BE2C (cell line): Measurements from ENCODE around the gene SPDEF.

ENCODE experiments used
- DNase-seq: peaks from one replicate; pipeline ENCODE4 v3.0.0-alpha.2; 2020
- H3K27me3 ChIP-seq: fragments of 250-450 bp; sonication (Bioruptor Pico); 2 replicates; pipeline ENCODE4 v1.5.1; 2020; ENCODE audit warnings: mild to moderate bottlenecking
- H3K36me3 ChIP-seq: fragments of 250-450 bp; sonication (Bioruptor Pico); 2 replicates; pipeline ENCODE4 v1.5.1; 2020; ENCODE audit warnings: mild to moderate bottlenecking
- H3K4me1 ChIP-seq: fragments of 250-450 bp; sonication (Bioruptor Pico); 2 replicates; pipeline ENCODE4 v1.5.1; 2020
- H3K4me3 ChIP-seq: 2 replicates; pipeline ENCODE4 v1.5.1; 2011; ENCODE audit warnings: low read depth, low read length
- H3K9me3 ChIP-seq: fragments of 250-450 bp; sonication (Bioruptor Pico); 2 replicates; pipeline ENCODE4 v1.5.1; 2020
- TF ChIP-seq, protein P1 (sequence below): IDR thresholded peaks from 2 replicates; pipeline ENCODE4 v1.5.1; 2012; ENCODE audit warnings: mild to moderate bottlenecking, low read depth, low read length

The SPDEF gene

DNA sequence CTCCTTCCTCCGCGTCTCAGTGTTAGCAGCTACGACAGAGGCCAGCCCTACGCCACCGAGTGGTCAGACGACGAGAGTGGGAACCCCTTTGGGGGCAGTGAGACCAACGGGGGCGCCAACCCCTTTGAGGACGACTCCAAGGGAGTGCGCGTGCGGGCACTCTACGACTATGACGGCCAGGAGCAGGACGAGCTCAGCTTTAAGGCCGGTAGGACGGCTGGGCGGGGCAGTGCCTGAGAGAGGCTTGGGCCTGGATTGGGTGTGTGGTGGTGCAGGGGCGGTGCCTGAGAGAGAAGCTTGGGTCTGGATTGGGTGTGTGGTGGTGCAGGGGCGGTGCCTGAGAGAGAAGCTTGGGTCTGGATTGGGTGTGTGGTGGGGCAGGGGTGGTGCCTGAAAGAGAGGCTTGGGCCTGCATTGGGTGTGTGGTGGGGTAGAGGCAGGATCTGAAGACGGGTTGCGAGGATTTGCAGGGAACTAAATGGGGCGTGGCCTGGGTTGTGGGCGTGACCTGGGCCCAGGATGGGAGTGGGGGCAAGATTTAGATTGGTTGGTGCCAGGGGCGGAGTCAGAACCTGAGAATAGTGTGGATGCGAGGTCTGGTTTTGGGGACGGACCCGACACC is 24.4 kb downstream of the SPDEF start:
- peak; percentile 57 for DNase-seq
- H3K4me1 ChIP-seq, result peaks cover 1% of the 10 kb centered on the region
- H3K27me3 ChIP-seq, result no peaks in the 10 kb centered on the region
- H3K9me3 ChIP-seq, result no peaks in the 10 kb centered on the region
- TF ChIP-seq, protein P1, sequence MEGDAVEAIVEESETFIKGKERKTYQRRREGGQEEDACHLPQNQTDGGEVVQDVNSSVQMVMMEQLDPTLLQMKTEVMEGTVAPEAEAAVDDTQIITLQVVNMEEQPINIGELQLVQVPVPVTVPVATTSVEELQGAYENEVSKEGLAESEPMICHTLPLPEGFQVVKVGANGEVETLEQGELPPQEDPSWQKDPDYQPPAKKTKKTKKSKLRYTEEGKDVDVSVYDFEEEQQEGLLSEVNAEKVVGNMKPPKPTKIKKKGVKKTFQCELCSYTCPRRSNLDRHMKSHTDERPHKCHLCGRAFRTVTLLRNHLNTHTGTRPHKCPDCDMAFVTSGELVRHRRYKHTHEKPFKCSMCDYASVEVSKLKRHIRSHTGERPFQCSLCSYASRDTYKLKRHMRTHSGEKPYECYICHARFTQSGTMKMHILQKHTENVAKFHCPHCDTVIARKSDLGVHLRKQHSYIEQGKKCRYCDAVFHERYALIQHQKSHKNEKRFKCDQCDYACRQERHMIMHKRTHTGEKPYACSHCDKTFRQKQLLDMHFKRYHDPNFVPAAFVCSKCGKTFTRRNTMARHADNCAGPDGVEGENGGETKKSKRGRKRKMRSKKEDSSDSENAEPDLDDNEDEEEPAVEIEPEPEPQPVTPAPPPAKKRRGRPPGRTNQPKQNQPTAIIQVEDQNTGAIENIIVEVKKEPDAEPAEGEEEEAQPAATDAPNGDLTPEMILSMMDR, result no peak
- H3K36me3 ChIP-seq, result no peaks in the 10 kb centered on the region
- no peak overlapping the region for H3K4me3 ChIP-seq

DNA sequence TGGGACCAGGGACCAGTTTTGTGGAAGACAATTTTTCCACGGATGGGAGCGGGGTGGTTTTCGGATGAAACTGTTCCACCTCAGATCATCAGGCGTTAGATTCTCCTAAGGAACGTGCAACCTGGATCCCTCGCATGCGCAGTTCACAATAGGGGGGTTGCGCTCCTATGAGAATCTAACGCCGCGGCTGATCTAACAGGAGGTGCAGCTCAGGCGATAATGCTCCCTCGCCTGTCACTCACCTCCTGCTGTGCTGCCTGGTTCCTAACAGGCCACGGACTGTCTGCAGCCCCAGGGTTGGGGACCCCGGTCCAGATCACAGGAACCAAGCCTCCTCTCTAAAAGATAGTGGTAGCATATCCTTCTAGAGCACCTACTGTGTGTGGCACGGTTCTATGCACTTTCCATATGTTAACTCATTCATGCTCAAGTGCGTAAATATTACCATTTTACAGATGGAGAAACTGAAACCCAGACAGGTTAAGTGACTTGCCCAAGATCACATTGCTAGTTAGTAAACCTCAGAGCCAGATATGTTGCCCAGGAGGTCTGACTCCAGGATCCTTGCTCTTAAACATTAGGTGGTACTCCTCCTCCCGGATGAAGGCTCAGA is 25.3 kb downstream of the SPDEF start:
- no peak overlapping the region for H3K4me3 ChIP-seq
- TF ChIP-seq, protein P1, result no peak
- H3K4me1 ChIP-seq, result peaks cover 5% of the 10 kb centered on the region
- no peak for DNase-seq
- H3K36me3 ChIP-seq, result no peaks in the 10 kb centered on the region
- H3K9me3 ChIP-seq, result no peaks in the 10 kb centered on the region
- no peaks in the 10 kb centered on the region for H3K27me3 ChIP-seq

DNA sequence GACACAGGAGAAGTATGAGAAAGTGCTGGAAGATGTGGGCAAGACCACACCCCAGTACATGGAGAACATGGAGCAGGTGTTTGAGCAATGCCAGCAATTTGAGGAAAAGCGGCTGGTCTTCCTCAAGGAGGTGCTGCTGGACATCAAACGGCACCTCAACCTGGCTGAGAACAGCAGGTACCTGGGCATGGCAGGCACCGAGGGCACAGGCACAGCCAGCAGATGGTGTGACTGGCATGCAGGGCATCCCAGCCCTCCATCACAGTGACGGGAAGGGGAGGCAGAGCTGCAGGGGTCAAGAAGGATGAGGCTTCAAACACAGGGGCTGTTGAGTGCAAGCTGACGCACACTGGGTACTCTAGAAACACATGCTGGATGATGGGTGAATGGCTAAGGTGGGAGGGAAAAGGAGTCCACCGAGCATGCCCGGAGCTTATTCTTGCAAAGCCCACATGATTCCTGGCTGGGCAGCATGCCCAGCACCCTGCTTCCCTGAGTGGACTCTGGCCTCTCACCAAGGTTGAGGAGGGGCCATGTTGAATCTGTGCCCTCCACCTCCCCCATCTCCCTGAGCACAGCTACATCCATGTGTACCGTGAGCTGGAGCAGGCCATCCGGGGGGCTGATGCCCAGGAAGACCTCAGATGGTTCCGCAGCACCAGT is 26.3 kb downstream of the SPDEF start:
- TF ChIP-seq, protein P1, result no peak
- no peak for DNase-seq
- Histone ChIP-seq H3K36me3 (no peaks in the 10 kb centered on the region), H3K27me3 (no peaks in the 10 kb centered on the region), H3K4me3 (no peak overlapping the region), H3K4me1 (peaks cover 5% of the 10 kb centered on the region), H3K9me3 (no peaks in the 10 kb centered on the region)

DNA sequence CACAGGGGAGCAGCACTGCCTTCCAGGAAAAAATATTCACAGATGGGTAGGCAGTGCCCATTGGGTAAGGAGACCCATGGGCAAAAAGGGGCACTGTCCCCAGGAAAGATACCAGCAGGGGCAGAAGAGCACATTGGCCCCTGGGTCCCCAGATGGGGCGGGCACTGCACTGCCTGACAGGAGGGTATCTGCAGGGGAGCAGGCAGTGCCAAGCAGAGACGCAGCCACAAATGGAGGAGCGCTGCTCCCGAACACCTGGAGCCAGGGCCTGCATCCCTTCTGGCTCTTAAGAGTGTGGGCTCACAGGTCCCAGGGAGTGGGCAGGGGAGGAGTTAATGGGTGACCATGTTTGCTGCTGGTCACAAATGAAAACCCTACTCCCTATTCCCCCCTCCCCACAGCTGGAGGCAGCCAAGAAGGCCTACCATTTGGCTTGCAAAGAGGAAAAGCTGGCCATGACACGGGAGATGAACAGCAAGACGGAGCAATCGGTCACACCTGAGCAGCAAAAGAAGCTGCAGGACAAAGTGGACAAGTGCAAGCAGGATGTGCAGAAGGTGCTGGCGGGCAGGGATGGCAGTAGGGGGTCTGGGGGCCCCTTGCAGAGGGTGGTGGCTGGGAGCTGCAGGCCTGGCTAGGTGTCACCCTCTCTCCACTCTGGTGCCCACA is 27.0 kb downstream of the SPDEF start:
- Histone ChIP-seq H3K27me3 (no peaks in the 10 kb centered on the region), H3K36me3 (no peaks in the 10 kb centered on the region), H3K4me3 (no peak overlapping the region), H3K4me1 (peaks cover 5% of the 10 kb centered on the region), H3K9me3 (no peaks in the 10 kb centered on the region)
- TF ChIP-seq, protein P1, result no peak
- no peak for DNase-seq

DNA sequence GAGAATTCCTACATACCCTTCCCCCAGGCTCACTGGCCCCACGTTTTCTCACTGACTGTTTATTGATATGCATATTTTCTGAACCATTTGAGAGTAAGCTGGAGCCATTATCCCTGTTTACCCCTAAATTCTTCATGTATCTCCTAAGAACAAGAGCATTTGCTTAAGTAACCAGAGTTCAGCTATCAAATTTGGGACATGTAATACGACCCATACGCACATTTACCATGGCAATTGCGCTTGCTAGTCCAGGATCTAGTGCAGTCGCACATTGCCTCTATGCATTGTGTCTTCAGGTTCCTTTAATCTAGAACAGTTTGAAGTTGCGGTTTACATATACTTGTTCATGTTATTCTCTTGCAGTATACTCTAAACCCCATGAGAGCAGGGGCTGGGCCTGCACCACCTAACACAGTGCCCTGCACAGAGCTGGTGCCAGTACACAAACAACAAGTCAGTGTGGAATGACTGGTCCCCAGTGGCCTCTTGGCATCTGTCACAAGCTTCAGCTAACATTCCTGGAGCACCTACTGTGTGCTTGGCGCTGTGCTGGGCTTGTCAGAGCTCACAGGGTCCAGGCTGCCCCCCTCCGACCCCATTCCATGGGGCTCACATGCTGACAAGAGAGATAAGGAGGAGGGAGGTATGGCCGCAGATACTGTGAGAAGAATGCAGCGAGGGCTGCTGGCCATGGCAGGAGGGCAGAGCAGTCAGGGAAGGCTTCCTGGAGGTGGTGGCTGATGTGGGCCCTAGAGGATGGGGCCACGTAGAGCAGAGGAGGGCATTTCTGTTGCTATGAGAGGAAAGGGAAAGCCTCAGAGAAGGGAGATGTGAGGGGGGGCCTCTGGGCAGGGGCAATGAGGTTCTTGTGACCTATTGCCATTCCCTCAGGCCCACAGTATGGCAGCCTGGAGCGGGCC is 28.1 kb downstream of the SPDEF start:
- DNase-seq, result no peak
- H3K4me3 ChIP-seq, result no peak overlapping the region; the same call in 1 of the 2 replicates

More for the DNA sequence above, 28.1 kb downstream of the SPDEF start:
- H3K27me3 ChIP-seq, result no peaks in the 10 kb centered on the region
- TF ChIP-seq, protein P1, result no peak
- H3K36me3 ChIP-seq, result no peaks in the 10 kb centered on the region
- H3K9me3 ChIP-seq, result no peaks in the 10 kb centered on the region
- H3K4me1 ChIP-seq, result peaks cover 5% of the 10 kb centered on the region
